Right lobe of liver (tissue), 4 donors: ENCODE results near the gene ATXN10.

Experiments used
- CTCF ChIP-seq, 4 donors: fragments of 200-600 bp in 3 of 4; fragments of 450-650 bp in 1 of 4; IDR thresholded peaks; one replicate each; pipeline versions ENCODE4 v1.5.1 to v1.8.0; 2016 to 2022; ENCODE audit warnings: antibody characterized with exemption in 4 of 4, mild to moderate bottlenecking in 2 of 4
- POLR2A ChIP-seq: fragments of 450-650 bp; IDR thresholded peaks from one replicate; pipeline ENCODE4 v1.6.1; 2017; ENCODE audit warnings: antibody characterized with exemption, mild to moderate bottlenecking
- donor health status: DM: no; HTN: no; CAD: no.
- donor health status: DM: no; HTN: no; CAD: no.
- donor health status: DM: no; HTN: yes; CAD: no.

- no peak for TF ChIP-seq CTCF (IDR thresholded peaks at IDR 0.05)
- no peak for TF ChIP-seq POLR2A
Measured at GRCh38 chr22:45832959-45833580, 161.4 kb downstream of the ATXN10 start.
